Astrocyte (in vitro differentiated cells and primary cell): ENCODE results near the gene EFNB3. TPM values are rescaled to one million over a fixed set of nuclear protein-coding genes. Genes with fewer than 3 reads are reported as not detected.

Experiments
- DNase-seq: peaks from one replicate; pipeline ENCODE4 v3.0.0-alpha.2; 2010; ENCODE audit warnings: low read depth
- FAIRE-seq: peaks from 2 replicates; lab custom pipeline; 2011; peaks lifted over from hg19 to GRCh38; lab: Jason Lieb, UNC
- H2AFZ ChIP-seq: 2 replicates; pipeline ENCODE4 v1.6.0; 2012; ENCODE audit warnings: low read depth, low read length, inconsistent platforms
- H3K27ac ChIP-seq: 2 replicates; pipeline ENCODE4 v1.5.1; 2011; ENCODE audit warnings: low read depth, low read length, inconsistent platforms
- H3K27me3 ChIP-seq: 2 replicates; pipeline ENCODE4 v1.6.0; 2011; ENCODE audit warnings: low read length, inconsistent platforms; ENCODE audit not compliant: insufficient read depth
- H3K36me3 ChIP-seq: 2 replicates; pipeline ENCODE4 v1.5.1; 2011; ENCODE audit warnings: low read length, inconsistent platforms; ENCODE audit not compliant: insufficient read depth
- H3K4me1 ChIP-seq: 2 replicates; pipeline ENCODE4 v1.5.1; 2011; ENCODE audit warnings: low read length, inconsistent platforms; ENCODE audit not compliant: insufficient read depth
- H3K4me2 ChIP-seq: 2 replicates; pipeline ENCODE4 v1.6.0; 2012; ENCODE audit warnings: low read length, inconsistent platforms
- H3K4me3 ChIP-seq: 2 replicates; pipeline ENCODE4 v1.5.1; 2011; ENCODE audit warnings: low read depth, mild to moderate bottlenecking, low read length, inconsistent platforms; ENCODE audit not compliant: insufficient read depth
- H3K79me2 ChIP-seq: 2 replicates; pipeline ENCODE4 v1.6.0; 2012; ENCODE audit warnings: mild to moderate bottlenecking, low read length, inconsistent platforms; ENCODE audit not compliant: insufficient read depth
- H3K9ac ChIP-seq: 2 replicates; pipeline ENCODE4 v1.6.0; 2012; ENCODE audit warnings: mild to moderate bottlenecking, low read length, inconsistent platforms
- H3K9me3 ChIP-seq: 2 replicates; pipeline ENCODE4 v1.5.1; 2012; ENCODE audit warnings: low read depth, mild to moderate bottlenecking, low read length, inconsistent platforms; ENCODE audit not compliant: insufficient read depth
- H4K20me1 ChIP-seq: 2 replicates; pipeline ENCODE4 v1.6.0; 2012; ENCODE audit warnings: low read length, inconsistent platforms; ENCODE audit not compliant: insufficient read depth
- H3K27ac Mint-ChIP-seq: one replicate; pipeline ENCODE4 v1.8.0; 2021; ENCODE audit warnings: mild to moderate bottlenecking, mixed read lengths; ENCODE audit not compliant: unreplicated experiment
- H3K27me3 Mint-ChIP-seq: one replicate; pipeline ENCODE4 v1.8.0; 2021; ENCODE audit warnings: low read depth, mixed read lengths; ENCODE audit not compliant: unreplicated experiment
- H3K36me3 Mint-ChIP-seq: one replicate; pipeline ENCODE4 v1.8.0; 2021; ENCODE audit warnings: low read depth, mixed read lengths; ENCODE audit not compliant: unreplicated experiment
- H3K4me1 Mint-ChIP-seq: one replicate; pipeline ENCODE4 v1.8.0; 2021; ENCODE audit warnings: low read depth, mixed read lengths; ENCODE audit not compliant: unreplicated experiment
- H3K4me3 Mint-ChIP-seq: one replicate; pipeline ENCODE4 v1.8.0; 2021; ENCODE audit warnings: mild to moderate bottlenecking, moderate library complexity, mixed read lengths; ENCODE audit not compliant: unreplicated experiment
- H3K9me3 Mint-ChIP-seq: one replicate; pipeline ENCODE4 v1.8.0; 2021; ENCODE audit warnings: mild to moderate bottlenecking, mixed read lengths; ENCODE audit not compliant: unreplicated experiment
- CTCF ChIP-seq: IDR thresholded peaks from 2 replicates; pipeline ENCODE4 v1.5.1; 2011; ENCODE audit warnings: low read depth, mild to moderate bottlenecking, inconsistent platforms, low read length, moderate library complexity; ENCODE audit not compliant: insufficient read depth
- EZH2 ChIP-seq: IDR thresholded peaks from 2 replicates; pipeline ENCODE4 v1.6.1; 2012; ENCODE audit warnings: mild to moderate bottlenecking, low read length, inconsistent platforms; ENCODE audit not compliant: insufficient read depth
- total RNA-seq: library from RNA; stranded (reverse); gene quantifications from 2 replicates; pipeline ENCODE4 v1.2.1, GENCODE V29; 2021

The EFNB3 gene
- total RNA-seq, 1 donor from 2014 or later = 7.0 TPM

DNA sequence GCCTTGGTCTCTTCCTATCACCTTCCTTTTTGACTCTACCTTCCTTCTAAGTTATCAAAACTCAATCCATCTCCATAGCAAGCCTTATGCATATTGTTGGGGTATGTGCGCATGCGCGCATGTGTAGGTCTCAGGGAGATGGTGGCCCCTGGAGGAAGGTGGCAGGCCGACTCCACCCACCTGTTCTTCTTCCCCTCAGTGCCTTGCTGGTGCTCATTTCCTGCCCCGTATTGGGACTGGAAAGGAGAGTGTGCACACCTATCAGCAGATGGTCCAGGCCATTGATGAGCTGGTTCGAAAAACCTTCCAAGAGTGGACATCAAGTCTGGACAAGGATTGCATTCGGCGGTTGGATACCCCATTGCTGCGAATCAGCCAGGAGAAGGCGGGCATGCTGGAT lies 37.7 kb downstream of the EFNB3 start:
- no peak overlapping the region for H3K27ac ChIP-seq
- no peaks in the 10 kb centered on the region for H4K20me1 ChIP-seq
- Mint-ChIP-seq H3K27ac (no peak overlapping the region), H3K4me1 (peaks cover 11% of the 10 kb centered on the region), H3K4me3 (no peak overlapping the region), H3K36me3 (no peaks in the 10 kb centered on the region), H3K27me3 (peaks cover 31% of the 10 kb centered on the region), H3K9me3 (peaks cover under 1% of the 10 kb centered on the region)
- H3K27me3 ChIP-seq = peaks cover 3% of the 10 kb centered on the region
- DNase-seq (no peak), FAIRE-seq (no peak)
- no peak for TF ChIP-seq EZH2
- TF ChIP-seq CTCF = no peak
- H3K79me2 ChIP-seq = no peaks in the 10 kb centered on the region
- H3K9me3 ChIP-seq = no peaks in the 10 kb centered on the region
- no peak overlapping the region for H3K9ac ChIP-seq
- H3K4me2 ChIP-seq = no peak overlapping the region
- H3K36me3 ChIP-seq = no peaks in the 10 kb centered on the region
- H2AFZ ChIP-seq = no peak overlapping the region
- no peak overlapping the region for H3K4me3 ChIP-seq
- peaks cover 16% of the 10 kb centered on the region for H3K4me1 ChIP-seq

DNA sequence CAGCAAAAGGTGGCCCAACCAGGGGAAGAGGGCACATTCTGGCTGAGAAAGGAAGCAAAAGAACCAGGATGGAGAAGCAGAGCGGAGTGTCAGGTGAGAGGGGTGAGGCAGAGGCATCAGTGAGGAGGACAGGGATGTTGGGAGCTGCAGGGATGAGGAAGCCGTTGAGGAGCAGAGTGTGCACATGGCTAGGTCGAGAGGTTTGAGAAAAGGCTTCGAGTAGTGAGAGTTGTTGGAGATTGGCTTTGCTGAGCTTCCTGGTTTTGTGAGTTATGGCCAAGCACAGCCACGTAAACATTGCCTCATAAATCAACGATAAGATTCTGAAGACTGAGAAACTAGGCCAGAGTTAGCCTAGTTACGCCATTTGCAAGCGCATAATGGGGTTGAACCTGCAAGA lies 39.4 kb downstream of the EFNB3 start:
- Histone ChIP-seq H3K9me3 (no peaks in the 10 kb centered on the region), H3K27me3 (no peaks in the 10 kb centered on the region), H2AFZ (no peak overlapping the region), H3K4me1 (peaks cover 22% of the 10 kb centered on the region), H3K27ac (no peak overlapping the region), H3K79me2 (no peaks in the 10 kb centered on the region), H3K36me3 (no peaks in the 10 kb centered on the region), H3K4me3 (no peak overlapping the region), H3K9ac (no peak overlapping the region), H4K20me1 (no peaks in the 10 kb centered on the region), H3K4me2 (no peak overlapping the region)
- no peak overlapping the region for H3K27ac Mint-ChIP-seq
- peaks cover 17% of the 10 kb centered on the region for H3K27me3 Mint-ChIP-seq
- H3K4me1 Mint-ChIP-seq = peaks cover 11% of the 10 kb centered on the region
- no peak overlapping the region for H3K4me3 Mint-ChIP-seq
- DNase-seq = no peak
- TF ChIP-seq EZH2 (no peak), CTCF (no peak)
- no peaks in the 10 kb centered on the region for H3K36me3 Mint-ChIP-seq
- no peak for FAIRE-seq
- peaks cover 8% of the 10 kb centered on the region for H3K9me3 Mint-ChIP-seq

- Histone ChIP-seq H3K4me3 (no peak overlapping the region), H3K9ac (no peak overlapping the region), H3K27ac (no peak overlapping the region), H3K36me3 (no peaks in the 10 kb centered on the region), H3K27me3 (no peaks in the 10 kb centered on the region), H3K9me3 (no peaks in the 10 kb centered on the region), H3K4me1 (peaks cover 27% of the 10 kb centered on the region), H2AFZ (no peak overlapping the region), H3K4me2 (peak overlapping the region; percentile 33), H4K20me1 (no peaks in the 10 kb centered on the region), H3K79me2 (no peaks in the 10 kb centered on the region)
- peaks cover 16% of the 10 kb centered on the region for H3K9me3 Mint-ChIP-seq
- no peak overlapping the region for H3K4me3 Mint-ChIP-seq
- H3K4me1 Mint-ChIP-seq = peaks cover 11% of the 10 kb centered on the region
- peaks cover 6% of the 10 kb centered on the region for H3K27me3 Mint-ChIP-seq
- no peak overlapping the region for H3K27ac Mint-ChIP-seq
- peaks cover 5% of the 10 kb centered on the region for H3K36me3 Mint-ChIP-seq
- peak; percentile 56 for FAIRE-seq
- no peak for TF ChIP-seq CTCF
- no peak for TF ChIP-seq EZH2
- peak; percentile 79 for DNase-seq
Measured at GRCh38 chr17:7745748-7746470, 40.9 kb downstream of the EFNB3 start.
